ENCODE data around the gene GET4.

Gene GET4

DNA sequence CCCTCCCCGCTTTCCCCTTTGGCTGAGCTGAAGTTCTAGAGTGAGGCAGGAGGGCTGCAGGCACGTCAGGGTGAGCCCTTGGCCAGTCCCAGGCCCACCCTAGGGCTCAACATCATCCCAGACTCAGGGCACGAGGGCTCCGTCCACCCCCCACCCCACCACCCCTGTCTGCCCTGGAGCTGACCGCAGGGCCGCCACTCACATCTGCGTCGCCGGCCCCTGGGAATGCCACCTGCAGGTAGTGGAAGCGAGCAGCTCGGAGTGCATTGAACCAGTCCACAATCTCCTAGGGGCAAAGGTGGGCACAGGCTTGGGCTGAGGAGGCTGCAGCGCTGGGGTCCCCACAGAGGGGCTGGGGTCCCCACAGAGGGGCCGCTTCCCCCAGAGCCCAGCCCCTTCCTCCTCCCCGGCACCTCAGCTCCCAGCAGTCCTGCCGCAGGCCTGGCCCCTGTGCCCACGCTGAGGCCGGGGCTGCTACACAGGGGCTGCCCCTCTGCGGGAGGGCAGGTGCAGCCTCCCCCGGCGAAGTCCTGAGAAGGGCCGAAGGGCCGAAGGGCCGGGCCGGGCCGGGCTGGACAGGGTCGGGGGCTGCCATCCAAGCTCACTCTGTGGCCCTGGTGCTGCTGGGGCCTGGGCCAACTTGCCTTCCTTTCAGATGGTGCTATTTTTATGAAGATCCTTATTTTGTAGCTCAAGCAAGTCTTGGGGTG lies 24.1 kb downstream of the GET4 start:
- TF ChIP-seq, protein P1, sequence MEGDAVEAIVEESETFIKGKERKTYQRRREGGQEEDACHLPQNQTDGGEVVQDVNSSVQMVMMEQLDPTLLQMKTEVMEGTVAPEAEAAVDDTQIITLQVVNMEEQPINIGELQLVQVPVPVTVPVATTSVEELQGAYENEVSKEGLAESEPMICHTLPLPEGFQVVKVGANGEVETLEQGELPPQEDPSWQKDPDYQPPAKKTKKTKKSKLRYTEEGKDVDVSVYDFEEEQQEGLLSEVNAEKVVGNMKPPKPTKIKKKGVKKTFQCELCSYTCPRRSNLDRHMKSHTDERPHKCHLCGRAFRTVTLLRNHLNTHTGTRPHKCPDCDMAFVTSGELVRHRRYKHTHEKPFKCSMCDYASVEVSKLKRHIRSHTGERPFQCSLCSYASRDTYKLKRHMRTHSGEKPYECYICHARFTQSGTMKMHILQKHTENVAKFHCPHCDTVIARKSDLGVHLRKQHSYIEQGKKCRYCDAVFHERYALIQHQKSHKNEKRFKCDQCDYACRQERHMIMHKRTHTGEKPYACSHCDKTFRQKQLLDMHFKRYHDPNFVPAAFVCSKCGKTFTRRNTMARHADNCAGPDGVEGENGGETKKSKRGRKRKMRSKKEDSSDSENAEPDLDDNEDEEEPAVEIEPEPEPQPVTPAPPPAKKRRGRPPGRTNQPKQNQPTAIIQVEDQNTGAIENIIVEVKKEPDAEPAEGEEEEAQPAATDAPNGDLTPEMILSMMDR (IDR thresholded peaks at IDR 0.05; ENCODE audit: low read depth, low read length, missing control alignments), result no peak
- no peak for DNase-seq (ENCODE audit: low read depth)
- in situ Hi-C loops (cut with HindIII; ENCODE audit: low sequenced_read_pairs), result no loop called here
- no peak overlapping the region for H3K4me3 ChIP-seq (ENCODE audit: low read depth, low read length)

DNA sequence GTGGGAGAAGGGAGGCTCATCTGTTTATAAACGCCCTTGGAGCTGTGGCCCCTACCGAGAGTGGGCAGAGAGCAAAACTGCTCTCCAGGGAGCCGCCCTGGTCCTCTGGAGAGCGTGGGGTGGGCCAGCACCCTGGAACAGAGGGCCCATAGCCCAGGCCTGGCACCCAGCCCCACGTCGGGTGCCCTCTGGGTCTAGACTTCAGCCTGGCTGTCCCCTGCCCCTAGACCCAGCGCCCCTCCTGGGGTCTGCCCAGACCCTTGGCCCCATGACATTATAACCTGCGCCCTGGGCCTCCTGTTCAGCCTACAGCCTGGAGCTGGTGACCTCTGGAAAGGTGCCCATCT lies 24.7 kb downstream of the GET4 start:
- in situ Hi-C loops (cut with HindIII; ENCODE audit: low sequenced_read_pairs), result no loop called here
- H3K4me3 ChIP-seq (ENCODE audit: low read depth, low read length), result no peak overlapping the region
- DNase-seq (ENCODE audit: low read depth), result no peak
- TF ChIP-seq, protein P1 (IDR thresholded peaks at IDR 0.05; ENCODE audit: low read depth, low read length, missing control alignments), result no peak

DNA sequence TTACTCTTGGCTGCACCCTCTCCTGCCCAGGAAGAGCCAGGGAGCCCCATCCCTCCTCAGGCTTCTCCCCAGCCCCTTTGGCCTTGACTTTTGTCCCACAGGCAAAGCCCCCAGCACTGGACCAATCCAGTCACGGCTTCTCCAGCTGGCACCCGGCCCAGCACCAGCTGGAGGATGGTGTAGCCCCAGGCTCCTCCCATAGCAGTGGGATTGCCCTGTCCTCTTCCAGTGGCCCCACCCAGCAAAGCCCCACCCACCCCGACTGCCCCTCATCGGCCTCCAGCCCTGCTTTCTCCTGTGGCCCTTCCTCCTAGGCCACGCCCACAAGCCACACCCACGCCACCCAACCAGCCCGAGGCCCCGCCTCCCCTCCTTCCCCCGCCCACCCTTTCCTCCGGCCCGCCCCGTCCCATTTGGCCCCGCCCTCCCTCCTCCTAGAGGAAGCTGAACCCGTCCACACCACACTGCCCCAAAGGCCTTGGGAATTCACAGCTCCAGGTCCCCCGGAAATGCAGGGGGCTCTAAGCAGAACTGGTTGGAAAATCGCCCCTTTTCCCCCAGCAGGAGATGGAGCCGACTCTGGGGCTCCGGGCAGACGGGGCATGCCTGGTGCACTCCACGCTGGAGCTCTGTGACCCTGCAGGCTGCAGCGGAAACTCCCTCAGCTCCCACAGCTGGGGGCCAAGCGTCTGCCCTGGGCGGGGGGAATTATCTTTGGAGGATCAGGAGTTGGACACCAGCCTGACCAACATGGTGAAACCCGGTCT lies 25.2 kb downstream of the GET4 start:
- H3K4me3 ChIP-seq (ENCODE audit: low read depth, low read length), result no peak overlapping the region
- TF ChIP-seq, protein P1 (IDR thresholded peaks at IDR 0.05; ENCODE audit: low read depth, low read length, missing control alignments), result no peak
- in situ Hi-C loops (cut with HindIII; ENCODE audit: low sequenced_read_pairs), result no loop called here
- DNase-seq (ENCODE audit: low read depth), result peak; percentile 4

DNA sequence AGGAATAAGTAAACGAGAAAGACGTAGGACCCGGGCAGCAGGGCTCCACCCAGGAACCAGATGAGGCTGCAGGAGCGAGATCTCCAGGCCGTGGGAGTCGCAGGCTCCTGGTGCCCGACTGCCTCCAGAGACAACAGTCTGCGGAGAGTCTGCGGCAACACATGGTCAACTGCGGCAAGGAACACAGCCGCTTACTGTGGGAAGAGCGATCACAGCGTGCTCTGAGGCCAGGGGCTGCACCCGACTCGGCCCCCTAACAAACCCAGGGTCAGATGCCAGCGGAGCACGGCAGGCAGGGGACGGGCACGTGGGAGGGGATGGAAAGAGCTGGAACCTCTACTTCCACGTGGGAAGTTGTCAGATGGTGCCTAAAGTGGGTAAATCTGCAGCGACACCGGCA lies 26.6 kb downstream of the GET4 start:
- no peak overlapping the region for H3K4me3 ChIP-seq (ENCODE audit: low read depth, low read length)
- in situ Hi-C loops (cut with HindIII; ENCODE audit: low sequenced_read_pairs), result no loop called here
- DNase-seq (ENCODE audit: low read depth), result no peak
- TF ChIP-seq, protein P1 (IDR thresholded peaks at IDR 0.05; ENCODE audit: low read depth, low read length, missing control alignments), result no peak

DNA sequence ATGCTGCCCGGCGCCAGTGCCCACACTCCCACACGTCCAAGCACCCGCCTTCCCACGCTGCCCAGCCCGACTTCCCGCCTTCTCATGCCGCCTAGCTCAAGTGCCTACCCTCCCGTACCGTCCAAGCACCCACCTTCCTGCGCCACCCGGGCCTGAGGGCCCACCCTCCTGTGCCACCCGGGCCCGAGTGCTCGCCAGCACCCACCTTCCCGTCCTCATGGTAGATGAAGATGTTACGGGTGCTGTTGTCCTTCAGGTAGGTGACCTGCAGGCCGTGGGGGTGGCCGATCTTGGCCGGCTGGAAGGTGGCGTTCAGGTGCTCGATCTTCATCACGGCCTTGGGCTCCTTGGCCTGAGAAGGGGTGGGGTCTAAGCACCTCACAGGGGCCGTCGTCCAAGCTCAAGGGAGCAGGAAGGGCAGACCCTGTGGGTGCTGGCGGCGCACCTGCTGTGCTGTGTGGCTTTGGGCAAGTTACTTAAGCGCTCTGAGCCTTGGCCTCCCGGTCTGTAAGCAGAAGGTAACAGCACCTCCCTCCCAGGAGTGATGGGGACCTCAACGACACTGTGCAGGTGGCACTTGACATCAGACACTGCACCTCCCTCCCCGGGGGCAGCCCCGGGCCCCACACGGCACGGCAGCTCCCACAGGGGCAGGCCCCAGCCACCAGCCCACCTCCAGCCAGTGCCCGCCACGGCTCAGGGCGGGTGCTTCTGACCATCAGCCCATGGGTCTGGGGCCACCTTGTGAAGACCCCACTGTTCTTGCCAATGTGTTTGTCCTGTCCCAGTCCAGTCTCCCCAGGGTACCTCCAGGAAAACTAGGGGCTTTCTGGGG lies 27.8 kb downstream of the GET4 start:
- TF ChIP-seq, protein P1 (IDR thresholded peaks at IDR 0.05; ENCODE audit: low read depth, low read length, missing control alignments), result no peak
- in situ Hi-C loops (cut with HindIII; ENCODE audit: low sequenced_read_pairs), result no loop called here
- H3K4me3 ChIP-seq (ENCODE audit: low read depth, low read length), result no peak overlapping the region
- no peak for DNase-seq (ENCODE audit: low read depth)

DNA sequence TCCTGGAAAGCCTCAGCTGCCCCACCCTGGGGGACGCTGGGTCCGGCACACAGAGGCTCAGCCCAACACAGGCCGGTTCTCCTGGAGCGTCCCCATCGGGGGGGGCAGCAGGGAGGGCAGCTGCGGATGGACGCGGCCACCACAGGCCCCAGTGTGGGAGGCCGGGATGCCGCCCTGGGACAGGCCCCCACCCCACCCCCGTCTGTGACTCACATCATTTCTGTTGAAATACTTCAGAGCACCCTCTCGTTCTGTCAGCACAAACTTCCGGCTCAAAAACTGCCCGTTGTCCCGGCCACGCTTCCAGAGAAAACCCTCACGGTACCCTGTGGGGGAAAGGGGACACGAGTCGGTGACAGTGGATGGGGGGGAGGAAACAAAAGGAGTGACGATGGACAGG lies 28.5 kb downstream of the GET4 start:
- DNase-seq (ENCODE audit: low read depth), result no peak
- in situ Hi-C loops (cut with HindIII; ENCODE audit: low sequenced_read_pairs), result no loop called here
- TF ChIP-seq, protein P1 (IDR thresholded peaks at IDR 0.05; ENCODE audit: low read depth, low read length, missing control alignments), result no peak
- no peak overlapping the region for H3K4me3 ChIP-seq (ENCODE audit: low read depth, low read length)
